Measurements from ENCODE around the gene MIER2.

Gene MIER2

GRCh38 chr19:313988-314815 is 30.4 kb downstream of the MIER2 start:
- in situ Hi-C loops (cut with MboI; ENCODE audit: low sequenced_read_pairs, unreplicated experiment) = no loop called here
- DNase-seq (ENCODE audit: low spot score) = no peak
- TF ChIP-seq CTCF (IDR thresholded peaks at IDR 0.05; ENCODE audit: borderline replicate concordance, control extremely low read depth, extremely low read depth, insufficient read depth, missing control alignments) = no peak

- no peak for DNase-seq (ENCODE audit: low spot score)
- in situ Hi-C loops (cut with MboI; ENCODE audit: low sequenced_read_pairs, unreplicated experiment) = no loop called here
- TF ChIP-seq CTCF (IDR thresholded peaks at IDR 0.05; ENCODE audit: borderline replicate concordance, control extremely low read depth, extremely low read depth, insufficient read depth, missing control alignments) = no peak
Observed at GRCh38 chr19:313169-313987, 31.2 kb downstream of the MIER2 start.

- no peak for TF ChIP-seq CTCF (IDR thresholded peaks at IDR 0.05; ENCODE audit: borderline replicate concordance, control extremely low read depth, extremely low read depth, insufficient read depth, missing control alignments)
- DNase-seq (ENCODE audit: low spot score) = no peak
- in situ Hi-C loops (cut with MboI; ENCODE audit: low sequenced_read_pairs, unreplicated experiment) = no loop called here
Observed at GRCh38 chr19:311813-312261, 32.8 kb downstream of the MIER2 start.

GRCh38 chr19:310781-311496 is 33.7 kb downstream of the MIER2 start:
- DNase-seq (ENCODE audit: low spot score) = no peak
- in situ Hi-C loops (cut with MboI; ENCODE audit: low sequenced_read_pairs, unreplicated experiment) = no loop called here
- TF ChIP-seq CTCF (IDR thresholded peaks at IDR 0.05; ENCODE audit: borderline replicate concordance, control extremely low read depth, extremely low read depth, insufficient read depth, missing control alignments) = no peak

- in situ Hi-C loops (cut with MboI; ENCODE audit: low sequenced_read_pairs, unreplicated experiment) = no loop called here
- DNase-seq (ENCODE audit: low spot score) = no peak
- TF ChIP-seq CTCF (IDR thresholded peaks at IDR 0.05; ENCODE audit: borderline replicate concordance, control extremely low read depth, extremely low read depth, insufficient read depth, missing control alignments) = no peak
Observed at GRCh38 chr19:310141-310651, 34.4 kb downstream of the MIER2 start.

- in situ Hi-C loops (cut with MboI; ENCODE audit: low sequenced_read_pairs, unreplicated experiment) = no loop called here
- no peak for TF ChIP-seq CTCF (IDR thresholded peaks at IDR 0.05; ENCODE audit: borderline replicate concordance, control extremely low read depth, extremely low read depth, insufficient read depth, missing control alignments)
Observed at GRCh38 chr19:309206-309565, 35.4 kb downstream of the MIER2 start.

More at GRCh38 chr19:309206-309565, 35.4 kb downstream of the MIER2 start:
- no peak for DNase-seq (ENCODE audit: low spot score)
